GM18508 (cell line): ENCODE data around the gene USP21.

Experiments
- ATAC-seq: cut with Tn5 transposase; IDR thresholded peaks from one replicate; pipeline ENCODE4 v1.9.1; 2021; ENCODE audit warnings: moderate number of reproducible peaks; ENCODE audit not compliant: insufficient read depth, unreplicated experiment

The USP21 gene

GRCh38 chr1:161132410-161133219 lies 26.7 kb upstream of the USP21 start, which contains the start of gene DEDD:
Gene DEDD (minus strand): TSS chr1:161132667. CDS start chr1:161124462, 8,205 bp downstream.
- peak; percentile 91 for ATAC-seq

GRCh38 chr1:161133220-161133740 lies 26.0 kb upstream of the USP21 start:
- no peak for ATAC-seq

DNA sequence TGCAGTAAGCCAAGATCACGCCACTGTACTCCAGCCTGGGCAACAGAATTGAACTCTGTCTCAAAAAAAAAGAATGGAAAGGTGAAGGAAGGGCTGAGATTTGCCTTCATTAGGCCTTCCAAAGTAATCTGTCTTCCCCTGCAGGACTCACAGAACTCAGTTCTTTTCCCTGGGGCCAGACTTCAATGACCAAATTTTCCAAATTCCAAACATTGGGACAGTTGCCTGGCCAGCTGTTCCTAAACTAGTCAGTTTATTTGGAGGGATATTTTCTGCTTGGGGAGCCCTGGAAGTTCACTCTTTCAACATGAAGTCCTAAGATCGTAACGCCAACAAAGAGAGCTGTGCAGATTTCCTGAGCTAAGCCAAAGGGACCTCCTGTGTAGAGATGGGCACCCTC lies 21.4 kb upstream of the USP21 start:
- no peak for ATAC-seq

DNA sequence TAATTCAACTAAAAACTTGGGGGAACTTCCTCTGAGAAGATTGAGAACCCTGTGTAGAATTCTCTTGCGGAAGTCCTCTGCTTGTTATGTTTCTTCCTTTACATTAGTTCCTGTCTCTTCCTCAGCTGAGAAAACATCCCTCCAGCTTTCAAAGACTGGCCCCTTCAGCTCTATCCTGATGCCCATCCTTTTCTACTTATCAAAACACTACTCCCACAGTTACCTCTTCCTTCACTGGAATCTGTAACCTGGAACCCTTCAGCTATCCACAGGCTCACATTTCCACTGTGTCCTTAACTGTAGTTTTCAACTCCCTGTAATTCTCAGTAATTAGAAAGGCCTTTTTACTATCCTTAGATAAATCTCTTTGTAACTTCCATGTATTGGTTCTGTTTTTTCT lies 20.9 kb upstream of the USP21 start:
- no peak for ATAC-seq

GRCh38 chr1:161139766-161140165 lies 19.5 kb upstream of the USP21 start:
- ATAC-seq = no peak

GRCh38 chr1:161140755-161141400 lies 18.4 kb upstream of the USP21 start:
- no peak for ATAC-seq

GRCh38 chr1:161145832-161146231 lies 13.5 kb upstream of the USP21 start:
- no peak for ATAC-seq

- ATAC-seq = no peak
Measured at GRCh38 chr1:161153176-161153575, 6.1 kb upstream of the USP21 start.

- ATAC-seq = peak; percentile 51
Measured at GRCh38 chr1:161153682-161154337, 5.5 kb upstream of the USP21 start, which contains the start of gene UFC1. Gene UFC1 (plus strand): TSS chr1:161153978. CDS start chr1:161153998, 20 bp downstream.

DNA sequence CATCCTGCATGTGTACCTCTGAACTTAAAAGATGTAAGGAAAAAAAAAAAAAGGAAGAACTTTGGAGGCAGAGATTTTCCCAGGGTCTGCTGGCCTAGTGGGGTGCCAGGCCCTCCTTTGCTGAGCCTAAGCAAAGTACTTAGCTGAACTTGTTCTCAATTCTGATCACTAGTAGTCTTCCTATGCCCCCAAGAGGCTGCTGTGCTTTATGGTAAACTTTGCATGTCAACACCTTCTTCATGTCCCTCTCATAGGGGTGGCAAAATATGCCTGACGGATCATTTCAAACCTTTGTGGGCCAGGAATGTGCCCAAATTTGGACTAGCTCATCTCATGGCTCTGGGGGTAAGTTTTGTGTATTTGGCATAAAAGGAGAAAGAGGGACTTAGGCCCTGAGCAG lies 1.4 kb upstream of the USP21 start:
- ATAC-seq = no peak

GRCh38 chr1:161158316-161159010 lies 837 bp upstream of the USP21 start:
- ATAC-seq = no peak

GRCh38 chr1:161159913-161160243 lies 578 bp downstream of the USP21 start:
- no peak for ATAC-seq

GRCh38 chr1:161160671-161161145 lies 1.4 kb downstream of the USP21 start:
- no peak for ATAC-seq

DNA sequence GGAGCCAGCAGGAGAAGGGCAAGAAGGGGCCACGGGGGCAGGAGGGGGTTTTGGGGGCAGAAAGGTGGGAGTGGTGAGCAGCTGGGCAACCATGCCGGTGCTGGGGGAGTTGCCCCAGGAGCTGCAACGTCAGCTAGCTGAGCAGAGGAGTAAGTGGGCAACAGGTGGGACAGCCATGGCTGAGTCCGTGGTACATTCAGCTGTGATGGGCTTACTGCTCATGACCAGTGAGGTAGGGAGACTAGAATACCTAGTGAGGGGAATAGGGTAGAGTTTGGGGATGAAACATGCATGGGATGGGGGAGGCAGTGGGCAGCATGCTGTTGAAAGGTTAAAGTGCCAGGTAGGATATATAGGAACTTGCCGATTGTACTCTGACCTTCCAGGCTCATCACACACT lies 2.4 kb downstream of the USP21 start:
- ATAC-seq = no peak

DNA sequence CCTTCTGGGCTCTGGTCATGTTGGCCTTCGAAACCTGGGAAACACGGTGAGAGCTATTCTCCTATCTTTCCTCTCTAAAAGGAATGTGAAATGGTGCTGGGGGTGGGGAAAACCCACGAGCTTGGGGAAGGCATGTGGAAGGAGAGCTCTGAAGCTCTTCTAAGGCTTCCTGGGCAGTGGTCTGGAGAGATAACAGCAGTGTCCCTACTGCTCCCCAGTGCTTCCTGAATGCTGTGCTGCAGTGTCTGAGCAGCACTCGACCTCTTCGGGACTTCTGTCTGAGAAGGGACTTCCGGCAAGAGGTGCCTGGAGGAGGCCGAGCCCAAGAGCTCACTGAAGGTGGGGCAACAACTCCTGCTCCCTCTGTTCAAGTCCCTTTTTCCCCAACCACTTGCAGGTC lies 2.8 kb downstream of the USP21 start:
- no peak for ATAC-seq

DNA sequence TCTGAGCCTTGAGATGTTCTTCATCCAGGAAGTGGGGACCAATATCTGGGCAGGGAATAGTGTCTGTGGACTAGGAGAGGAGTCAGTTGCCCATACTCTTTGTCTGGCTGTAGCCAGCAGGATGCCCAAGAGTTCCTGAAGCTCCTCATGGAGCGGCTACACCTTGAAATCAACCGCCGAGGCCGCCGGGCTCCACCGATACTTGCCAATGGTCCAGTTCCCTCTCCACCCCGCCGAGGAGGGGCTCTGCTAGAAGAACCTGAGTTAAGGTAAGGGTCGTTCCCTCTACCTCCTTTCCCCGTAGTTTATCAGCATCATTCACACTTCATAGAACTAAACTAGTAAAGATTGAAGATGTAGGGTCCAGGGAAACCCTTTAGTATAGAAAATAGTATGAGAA lies 3.5 kb downstream of the USP21 start:
- ATAC-seq = no peak

DNA sequence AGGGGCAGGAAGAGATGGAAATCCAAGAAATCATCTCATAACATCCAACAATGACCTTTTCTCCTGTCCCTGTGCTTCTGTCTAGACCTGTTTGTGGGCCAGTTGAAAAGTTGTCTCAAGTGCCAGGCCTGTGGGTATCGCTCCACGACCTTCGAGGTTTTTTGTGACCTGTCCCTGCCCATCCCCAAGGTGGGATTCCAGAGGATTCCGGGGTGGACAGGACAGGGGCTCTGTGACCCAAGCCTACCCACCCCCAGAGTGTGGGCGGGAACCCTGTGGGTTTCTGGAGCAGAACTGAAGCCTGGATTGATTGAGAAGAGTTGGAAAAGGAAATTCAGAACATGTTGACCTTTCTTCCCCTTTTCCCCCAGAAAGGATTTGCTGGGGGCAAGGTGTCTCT lies 4.5 kb downstream of the USP21 start:
- no peak for ATAC-seq

DNA sequence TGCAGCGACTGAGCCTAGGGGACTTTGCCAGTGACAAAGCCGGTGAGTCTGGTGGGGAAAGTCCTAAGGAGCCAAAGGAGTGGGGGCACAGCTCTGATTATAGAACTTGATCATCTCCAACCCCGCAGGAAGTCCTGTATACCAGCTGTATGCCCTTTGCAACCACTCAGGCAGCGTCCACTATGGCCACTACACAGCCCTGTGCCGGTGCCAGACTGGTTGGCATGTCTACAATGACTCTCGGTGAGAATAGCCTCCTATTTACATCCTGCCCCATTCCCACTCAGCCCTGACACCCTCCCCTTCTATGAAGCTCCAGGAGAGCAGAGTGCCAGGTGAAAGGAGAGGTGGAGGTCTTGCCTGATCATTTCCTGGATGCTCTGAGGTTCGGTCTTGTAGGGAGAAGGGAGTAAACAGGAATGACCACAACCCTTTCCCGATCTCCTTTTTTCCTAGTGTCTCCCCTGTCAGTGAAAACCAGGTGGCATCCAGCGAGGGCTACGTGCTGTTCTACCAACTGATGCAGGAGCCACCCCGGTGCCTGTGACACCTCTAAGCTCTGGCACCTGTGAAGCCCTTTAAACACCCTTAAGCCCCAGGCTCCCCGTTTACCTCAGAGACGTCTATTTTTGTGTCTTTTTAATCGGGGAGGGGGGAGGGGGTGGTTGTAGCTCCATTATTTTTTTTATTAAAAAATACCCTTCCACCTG lies 5.8 kb downstream of the USP21 start:
- ATAC-seq = no peak

- ATAC-seq = peak; percentile 84
Measured at GRCh38 chr1:161165742-161166668, 6.7 kb downstream of the USP21 start, which contains the start of gene PPOX. Gene PPOX (plus strand): TSS chr1:161166426. CDS start chr1:161166848, 422 bp downstream.
